HG02981 (cell line): Measurements from ENCODE around the gene NDOR1.
A peak's percentile ranks its signal among the peaks of the same experiment; 100 is the strongest.

Experiments
- ATAC-seq: cut with Tn5 transposase; IDR thresholded peaks from one replicate; pipeline ENCODE4 v1.9.1; 2021; ENCODE audit warnings: mild to moderate bottlenecking, moderate library complexity; ENCODE audit not compliant: unreplicated experiment

Gene NDOR1

GRCh38 chr9:137205126-137206069, at the start of gene NDOR1, which contains the start of gene TMEM203:
TSS of gene NDOR1 (plus strand) at chr9:137205700. CDS start at chr9:137205778, 78 bp downstream.
TSS of gene TMEM203 (minus strand) at chr9:137205648. CDS start at chr9:137205414, 234 bp downstream.
- ATAC-seq, result peak; percentile 38

GRCh38 chr9:137156567-137157375, 48.7 kb upstream of the NDOR1 start:
- ATAC-seq, result no peak

- ATAC-seq, result no peak
Observed at GRCh38 chr9:137157618-137158415, 47.7 kb upstream of the NDOR1 start.

- ATAC-seq, result no peak
Observed at GRCh38 chr9:137158625-137159024, 46.9 kb upstream of the NDOR1 start.

GRCh38 chr9:137159105-137160053, 46.1 kb upstream of the NDOR1 start:
- ATAC-seq, result no peak

GRCh38 chr9:137160054-137160425, 45.5 kb upstream of the NDOR1 start:
- no peak for ATAC-seq

- no peak for ATAC-seq
Observed at GRCh38 chr9:137160716-137161557, 44.6 kb upstream of the NDOR1 start.

- no peak for ATAC-seq
Observed at GRCh38 chr9:137161558-137162486, 43.7 kb upstream of the NDOR1 start.

- no peak for ATAC-seq
Observed at GRCh38 chr9:137162505-137163364, 42.8 kb upstream of the NDOR1 start.

- ATAC-seq, result no peak
Observed at GRCh38 chr9:137163365-137163715, 42.2 kb upstream of the NDOR1 start.

GRCh38 chr9:137163805-137164204, 41.7 kb upstream of the NDOR1 start:
- no peak for ATAC-seq

- ATAC-seq, result no peak
Observed at GRCh38 chr9:137164370-137165249, 40.9 kb upstream of the NDOR1 start.

GRCh38 chr9:137165250-137165836, 40.2 kb upstream of the NDOR1 start:
- no peak for ATAC-seq

GRCh38 chr9:137166380-137167229, 38.9 kb upstream of the NDOR1 start:
- no peak for ATAC-seq
